OCI-M2 (cell line): ENCODE results near the gene LRRC3B.

Source experiments
- DNase-seq: peaks from one replicate; lab custom pipeline; 2025; ENCODE audit not compliant: unreplicated experiment; lab: John Stamatoyannopoulos, UW

Gene LRRC3B

DNA sequence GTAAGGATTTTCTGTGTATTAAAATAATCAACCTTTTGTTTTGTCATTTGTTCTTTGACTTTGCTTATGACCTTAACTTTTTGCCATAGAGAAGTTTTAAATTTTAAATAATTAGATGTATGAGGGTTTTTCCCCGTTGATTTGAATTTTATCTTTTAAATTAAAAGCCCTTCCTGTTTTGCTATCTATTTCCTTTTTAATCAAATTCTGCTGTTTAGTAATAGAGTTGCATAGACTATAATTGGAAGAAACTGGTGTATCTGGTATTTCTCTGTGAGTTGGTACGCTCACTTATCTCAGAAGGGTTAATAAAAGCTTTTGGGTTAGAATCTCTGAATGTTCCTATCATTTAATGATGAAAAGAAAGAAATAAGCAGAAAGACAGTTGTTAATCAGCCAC, 82.2 kb downstream of the LRRC3B start:
- no peak for DNase-seq

DNA sequence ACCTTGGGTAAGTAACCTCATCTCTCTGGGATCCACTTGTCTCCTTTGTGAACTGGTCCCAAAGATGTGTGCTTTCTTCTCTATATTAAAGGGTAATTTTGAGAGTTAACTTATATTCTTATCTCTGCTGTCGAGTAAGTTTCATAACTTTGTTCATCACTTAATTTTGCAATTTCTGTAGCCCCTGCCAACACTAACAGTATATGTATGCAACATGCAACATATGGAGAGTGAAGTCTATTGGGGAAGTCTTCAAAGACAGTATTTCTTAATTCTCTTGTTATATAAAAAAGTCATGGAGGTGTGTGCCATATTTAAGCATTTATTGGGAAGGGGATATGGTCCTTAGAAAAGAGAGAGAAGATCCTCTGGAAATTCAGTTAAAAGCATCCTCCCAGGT, 85.9 kb downstream of the LRRC3B start:
- no peak for DNase-seq

DNA sequence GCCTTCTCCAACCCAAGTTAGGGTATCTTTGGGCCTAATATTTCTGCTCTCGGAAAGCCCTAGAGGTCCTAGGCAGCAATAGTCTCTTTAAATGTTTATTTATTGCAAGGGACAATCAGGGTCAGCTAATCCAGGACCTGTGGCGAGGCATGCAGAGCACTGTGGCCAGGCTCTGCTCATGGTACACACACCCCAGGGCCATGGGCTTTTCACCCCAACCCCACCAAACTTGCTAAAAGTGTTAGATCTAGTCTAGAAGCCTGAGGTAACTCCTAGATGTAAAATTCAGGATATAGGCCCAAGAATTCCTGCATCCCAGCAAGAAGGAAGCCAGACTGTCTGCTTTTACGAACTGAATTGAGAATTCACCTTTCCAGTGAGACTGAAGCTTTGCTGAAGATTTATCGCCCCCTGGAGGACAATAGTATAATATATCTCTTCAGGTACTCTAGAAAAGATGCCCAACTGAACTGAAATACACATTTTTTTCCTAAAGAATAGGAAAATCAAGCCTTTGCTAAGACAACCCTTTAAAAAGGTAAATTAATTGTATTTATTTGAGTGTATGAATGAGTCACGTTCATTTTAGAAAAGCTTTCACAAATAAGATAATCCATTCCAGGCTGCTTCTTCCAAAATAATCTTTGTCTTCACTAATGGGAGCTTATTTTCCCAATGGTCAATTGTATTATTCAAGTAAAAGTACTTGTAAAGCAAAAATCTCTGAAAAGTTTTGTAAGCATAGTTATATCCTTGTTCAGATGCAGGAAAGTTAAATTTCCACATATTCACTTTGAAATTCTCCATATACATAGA, 89.8 kb downstream of the LRRC3B start:
- no peak for DNase-seq

DNA sequence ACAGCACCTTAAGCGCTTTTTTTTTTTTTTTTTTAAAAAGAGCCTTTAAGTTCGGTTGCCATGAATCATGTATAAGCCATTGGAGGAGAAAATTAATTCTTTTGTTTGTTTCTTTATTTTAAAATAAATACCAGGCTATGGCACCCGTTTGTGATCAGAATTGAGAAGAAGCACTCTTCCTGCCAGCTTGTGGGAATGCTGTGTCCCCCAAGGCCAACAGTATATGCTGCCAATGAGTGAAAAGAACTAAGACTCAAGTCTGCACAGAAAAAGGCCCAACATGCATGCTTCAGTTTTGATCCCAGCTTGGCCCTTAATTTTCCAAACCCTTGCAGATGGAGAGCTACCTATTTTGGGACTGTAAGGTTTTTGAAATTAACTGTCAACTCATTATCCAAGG, 90.5 kb downstream of the LRRC3B start:
- no peak for DNase-seq

DNA sequence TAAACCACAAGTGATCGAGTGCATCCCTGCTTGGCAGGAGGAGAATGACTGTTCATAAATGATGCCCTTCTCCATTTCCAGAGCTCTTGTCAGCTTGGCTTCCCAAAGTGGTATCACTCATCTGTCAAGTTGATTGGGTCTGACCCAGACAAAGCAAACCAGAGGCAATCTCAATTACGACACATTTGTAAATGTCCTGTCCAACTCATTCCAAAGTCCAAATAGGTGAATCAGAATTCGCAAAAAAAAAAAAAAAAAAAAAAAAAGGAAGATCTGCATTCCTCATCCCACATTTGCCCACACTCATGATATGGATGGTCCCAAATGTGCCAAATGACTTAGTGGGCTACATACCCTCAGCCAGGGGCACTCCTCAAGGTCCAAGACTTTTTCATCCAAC, 91.9 kb downstream of the LRRC3B start:
- DNase-seq: no peak

DNA sequence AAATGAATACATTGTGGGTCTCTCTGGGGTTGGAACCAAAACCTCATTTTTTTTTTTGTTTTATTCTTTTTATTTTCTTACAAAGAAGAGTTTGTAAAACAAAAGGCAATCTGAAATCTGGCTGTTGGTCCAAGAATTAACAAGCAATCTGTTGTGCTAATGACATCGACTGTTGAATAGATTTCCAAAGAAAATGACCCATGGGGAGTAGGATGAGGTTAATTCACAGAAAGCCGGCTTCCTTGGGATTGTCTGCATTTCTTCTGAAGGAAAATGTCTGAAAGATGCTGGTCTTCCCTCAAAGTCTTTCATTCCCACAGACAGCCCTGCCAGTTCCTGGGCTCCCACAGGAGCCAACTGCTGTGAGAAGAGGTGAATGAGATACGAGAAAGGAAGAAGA, 92.9 kb downstream of the LRRC3B start:
- no peak for DNase-seq

DNA sequence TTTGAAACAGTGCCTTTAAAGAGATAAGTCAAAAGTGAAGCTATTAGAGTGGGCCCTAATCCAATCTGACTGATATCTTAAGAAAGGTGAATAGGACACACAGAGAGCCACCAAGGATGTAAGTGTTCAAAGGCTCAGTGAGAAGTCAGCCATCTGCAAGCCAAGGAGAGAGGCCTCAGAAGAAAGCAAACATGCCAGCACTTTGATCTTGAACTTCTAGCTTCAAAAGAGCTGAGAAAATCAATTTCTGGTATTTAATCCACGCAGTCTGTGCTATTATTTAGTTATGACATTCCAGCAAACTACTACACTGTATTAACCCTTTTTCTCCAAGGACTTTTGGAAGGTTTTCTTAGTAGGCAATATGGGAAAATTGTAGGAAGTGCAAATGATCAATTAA, 95.7 kb downstream of the LRRC3B start:
- no peak for DNase-seq

DNA sequence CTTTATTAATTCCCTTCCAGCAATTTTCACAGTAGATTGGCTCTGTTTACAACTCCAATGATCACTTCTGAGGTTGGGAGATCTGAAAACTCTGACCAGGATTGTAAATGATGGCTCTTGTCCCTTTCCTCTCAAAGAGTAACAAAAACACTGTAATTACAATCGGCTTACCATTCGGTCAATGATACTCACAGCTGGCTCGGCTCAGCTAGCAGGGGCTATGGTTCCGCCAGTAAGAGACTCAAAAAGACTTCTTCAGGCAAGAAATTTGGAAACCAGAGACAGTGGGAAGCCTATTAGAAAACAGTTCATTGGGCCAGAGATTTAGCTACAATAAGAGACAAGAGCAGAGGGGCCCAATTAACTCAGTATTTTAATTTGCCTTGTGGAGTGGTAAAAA, 96.6 kb downstream of the LRRC3B start:
- DNase-seq: no peak

DNA sequence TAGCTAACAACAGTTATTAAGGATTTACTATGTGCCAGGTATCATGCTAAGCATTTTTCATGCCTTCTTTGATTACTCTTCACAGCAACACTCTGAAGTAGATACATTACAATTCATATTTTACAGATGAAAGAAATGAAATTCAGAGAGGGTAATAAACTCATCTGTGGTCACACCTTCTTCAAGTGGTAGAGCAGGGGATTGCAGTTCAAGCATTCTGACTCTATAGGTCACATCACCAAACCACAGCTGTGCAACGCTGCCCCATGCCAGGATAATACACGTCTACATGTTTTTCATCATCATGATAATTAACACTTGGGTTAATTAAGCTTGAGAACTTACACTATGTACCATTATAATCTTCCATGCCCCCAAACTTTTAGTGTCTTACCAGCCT, 98.5 kb downstream of the LRRC3B start:
- DNase-seq: no peak

DNA sequence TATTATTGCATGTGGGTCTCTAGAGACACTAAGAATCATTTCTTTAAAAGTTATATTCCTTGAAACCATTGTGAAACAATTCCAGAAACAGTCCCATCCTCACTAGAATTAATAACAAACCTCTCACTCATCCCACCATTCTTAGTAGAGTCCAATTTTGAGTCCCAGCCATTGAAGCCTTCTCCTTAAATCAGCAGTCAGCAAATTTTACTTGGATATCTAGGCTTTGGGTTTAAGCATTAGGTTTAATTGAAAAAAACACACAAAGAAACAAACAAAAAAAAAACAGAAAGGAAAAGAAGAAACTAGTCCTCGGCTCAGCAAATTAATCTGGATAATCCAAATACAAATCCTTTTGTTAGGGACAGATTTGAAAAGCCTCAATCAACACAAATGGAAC, 109.3 kb downstream of the LRRC3B start:
- no peak for DNase-seq

DNA sequence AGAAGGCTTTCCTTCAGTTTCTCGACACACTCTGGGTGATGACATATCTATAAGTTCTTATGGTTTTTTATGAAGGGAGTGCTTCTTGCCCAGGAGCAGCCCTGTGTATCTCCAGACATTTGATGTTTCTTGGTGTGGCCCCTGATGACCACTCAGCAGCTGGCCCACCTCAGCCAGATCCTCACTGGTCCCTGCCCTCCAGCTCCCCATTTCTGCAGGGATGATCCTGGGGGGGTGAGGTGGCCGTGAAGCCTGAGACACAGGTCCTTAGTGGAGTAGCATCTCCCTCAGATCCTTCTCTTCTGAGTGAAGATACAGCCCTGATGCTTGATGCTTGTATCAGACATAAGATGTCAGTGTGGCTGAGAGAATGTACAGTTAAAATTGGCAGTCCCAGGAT, 127.7 kb downstream of the LRRC3B start:
- DNase-seq: no peak

DNA sequence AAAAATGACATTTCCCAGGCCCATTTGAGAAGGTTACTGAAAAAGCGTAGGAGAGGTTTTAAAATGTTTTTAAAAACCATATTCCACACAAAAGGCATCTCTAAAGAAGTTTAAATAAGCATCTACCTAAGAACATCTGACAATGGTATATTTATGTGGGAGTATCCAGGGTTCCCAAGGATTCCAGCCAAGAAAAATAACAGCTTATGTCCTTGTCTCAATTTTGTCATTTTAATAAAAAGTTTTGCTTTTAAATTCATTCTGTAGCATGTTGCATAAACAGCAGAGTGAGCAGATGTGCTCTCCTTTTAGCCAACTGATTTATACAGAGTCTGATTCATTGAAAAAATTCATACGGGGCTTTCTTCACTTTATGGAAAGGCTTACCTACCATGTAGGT, 129.9 kb downstream of the LRRC3B start:
- DNase-seq: no peak

DNA sequence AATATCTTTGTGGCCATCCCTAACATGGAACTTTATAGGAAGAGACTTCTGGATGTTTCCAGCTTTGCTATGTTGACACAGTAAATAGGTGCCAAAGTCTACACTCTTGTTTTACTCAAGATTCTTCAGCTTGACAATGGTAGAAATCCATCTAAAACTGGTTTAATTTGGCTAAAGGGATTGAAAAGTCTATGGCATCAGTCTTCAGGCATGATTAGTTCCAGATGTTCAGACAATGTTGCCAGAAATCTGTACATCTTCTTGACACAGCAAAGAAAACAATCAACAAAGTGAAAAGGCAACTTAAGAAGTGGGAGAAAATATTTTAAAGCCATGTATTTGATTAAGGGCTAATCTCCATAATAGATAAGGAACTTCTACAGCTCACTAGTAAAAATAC, 130.5 kb downstream of the LRRC3B start:
- DNase-seq: no peak

DNA sequence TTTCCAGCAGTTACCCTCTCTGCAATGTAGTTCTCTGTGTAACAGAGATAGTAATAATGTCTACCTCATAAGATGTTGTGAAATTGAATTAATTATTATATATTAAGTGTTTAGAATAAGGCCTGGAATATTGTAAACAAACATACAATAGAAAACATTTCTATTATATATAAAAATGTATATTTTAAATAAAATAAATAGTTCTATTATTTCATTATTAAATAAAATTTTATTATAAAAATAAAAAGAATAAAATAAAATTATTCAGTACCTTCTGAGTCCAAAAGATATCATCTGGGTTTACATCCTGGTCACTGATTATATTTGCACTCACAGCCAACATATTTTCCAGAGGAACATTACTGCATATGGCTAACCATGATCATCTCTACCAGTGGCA, 135.4 kb downstream of the LRRC3B start:
- DNase-seq: no peak
